Mesendoderm (in vitro differentiated cells): ENCODE data around the gene GRM8.

Experiments used
- DNase-seq: peaks from one replicate; pipeline ENCODE4 v3.0.0; 2013
- H2AK5ac ChIP-seq: 2 replicates; pipeline ENCODE4 v1.6.1; 2013; ENCODE audit warnings: low read length, inconsistent platforms
- H2BK120ac ChIP-seq: 2 replicates; pipeline ENCODE4 v1.6.1; 2013; ENCODE audit warnings: low read depth, mild to moderate bottlenecking, low read length, moderate library complexity, mixed read lengths
- H2BK15ac ChIP-seq: replicated peaks from 2 replicates; pipeline ENCODE4 v1.6.1; 2013; ENCODE audit warnings: low read depth, mild to moderate bottlenecking, moderate library complexity
- H2BK5ac ChIP-seq: 2 replicates; pipeline ENCODE4 v1.6.1; 2013; ENCODE audit warnings: low read length, inconsistent platforms
- H3K18ac ChIP-seq: 2 replicates; pipeline ENCODE4 v1.6.1; 2013; ENCODE audit warnings: mild to moderate bottlenecking, low read length, mixed read lengths
- H3K23ac ChIP-seq: one replicate; pipeline ENCODE4 v1.6.1; 2013; ENCODE audit warnings: low read length
- H3K27ac ChIP-seq: 2 replicates; pipeline ENCODE4 v1.5.1; 2013; ENCODE audit warnings: low read depth, mild to moderate bottlenecking, inconsistent platforms, low read length, moderate library complexity
- H3K27me3 ChIP-seq: 2 replicates; pipeline ENCODE4 v1.6.1; 2013; ENCODE audit warnings: low read length, control low read depth, mild to moderate bottlenecking, inconsistent platforms; ENCODE audit not compliant: insufficient read depth, poor library complexity
- H3K36me3 ChIP-seq: 2 replicates; pipeline ENCODE4 v1.6.1; 2013; ENCODE audit warnings: low read length, inconsistent platforms; ENCODE audit not compliant: control insufficient read depth, insufficient read depth
- H3K4ac ChIP-seq: one replicate; pipeline ENCODE4 v1.6.1; 2013; ENCODE audit warnings: low read depth, mild to moderate bottlenecking, low read length, moderate library complexity
- H3K4me1 ChIP-seq: 2 replicates; pipeline ENCODE4 v1.6.1; 2013; ENCODE audit warnings: low read depth, low read length, inconsistent platforms; ENCODE audit not compliant: control insufficient read depth
- H3K4me2 ChIP-seq: 2 replicates; pipeline ENCODE4 v1.6.1; 2013; ENCODE audit warnings: low read length
- H3K4me3 ChIP-seq: 2 replicates; pipeline ENCODE4 v1.5.1; 2013; ENCODE audit warnings: mild to moderate bottlenecking, low read length
- H3K56ac ChIP-seq: one replicate; pipeline ENCODE4 v1.6.1; 2013; ENCODE audit warnings: low read length
- H3K79me1 ChIP-seq: 2 replicates; pipeline ENCODE4 v1.6.1; 2013; ENCODE audit warnings: low read length, inconsistent platforms
- H3K79me2 ChIP-seq: 2 replicates; pipeline ENCODE4 v1.6.1; 2013; ENCODE audit warnings: mild to moderate bottlenecking, low read length; ENCODE audit not compliant: control insufficient read depth, insufficient read depth
- H3K9ac ChIP-seq: 2 replicates; pipeline ENCODE4 v1.6.1; 2013; ENCODE audit warnings: low read length, inconsistent platforms
- H4K5ac ChIP-seq: one replicate; pipeline ENCODE4 v1.6.1; 2013; ENCODE audit warnings: low read length
- H4K8ac ChIP-seq: one replicate; pipeline ENCODE4 v1.6.1; 2013; ENCODE audit warnings: low read depth, mild to moderate bottlenecking, control low read depth, low read length, moderate library complexity
- WGBS: extraction: QIAGEN DNeasy Blood & Tissue Kit; methylation state at CpG from one replicate; pipeline ENCODE4 v1.1.7; 2013; ENCODE audit warnings: low lambda C conversion rate, missing lambda C conversion rate; ENCODE audit not compliant: insufficient coverage; ENCODE audit errors: extremely low coverage; 5-methylcytosine and 5-hydroxymethylcytosine counted together

Gene GRM8

GRCh38 chr7:126768836-126769235 lies 483.9 kb downstream of the GRM8 start:
- no peak overlapping the region for H3K56ac ChIP-seq
- WGBS, result no CpG with 5 or more reads among the region's 5 CpGs
- no peak overlapping the region for H2BK15ac ChIP-seq
- no peaks in the 10 kb centered on the region for H3K36me3 ChIP-seq
- no peak overlapping the region for H3K27ac ChIP-seq
- no peak overlapping the region for H3K18ac ChIP-seq
- no peak overlapping the region for H3K4ac ChIP-seq
- H3K4me1 ChIP-seq, result no peaks in the 10 kb centered on the region
- no peak overlapping the region for H2BK5ac ChIP-seq
- no peaks in the 10 kb centered on the region for H3K79me1 ChIP-seq
- no peak overlapping the region for H4K5ac ChIP-seq
- H3K27me3 ChIP-seq, result no peaks in the 10 kb centered on the region
- H3K4me2 ChIP-seq, result no peak overlapping the region
- no peak for DNase-seq
- H3K79me2 ChIP-seq, result no peaks in the 10 kb centered on the region
- no peak overlapping the region for H2BK120ac ChIP-seq
- H3K23ac ChIP-seq, result no peak overlapping the region
- no peak overlapping the region for H3K9ac ChIP-seq
- H2AK5ac ChIP-seq, result no peak overlapping the region
- no peak overlapping the region for H3K4me3 ChIP-seq
- H4K8ac ChIP-seq, result no peak overlapping the region

- no peak overlapping the region for H3K4me2 ChIP-seq
- no peak overlapping the region for H3K18ac ChIP-seq
- no peak overlapping the region for H3K56ac ChIP-seq
- no peaks in the 10 kb centered on the region for H3K36me3 ChIP-seq
- no peak overlapping the region for H2BK5ac ChIP-seq
- H3K27me3 ChIP-seq, result no peaks in the 10 kb centered on the region
- no peak for DNase-seq
- WGBS, result no CpG with 5 or more reads among the region's 13 CpGs
- no peaks in the 10 kb centered on the region for H3K79me1 ChIP-seq
- no peak overlapping the region for H3K27ac ChIP-seq
- no peak overlapping the region for H3K4ac ChIP-seq
- H3K79me2 ChIP-seq, result no peaks in the 10 kb centered on the region
- H2AK5ac ChIP-seq, result no peak overlapping the region
- no peak overlapping the region for H3K23ac ChIP-seq
- no peak overlapping the region for H4K8ac ChIP-seq
- no peak overlapping the region for H2BK120ac ChIP-seq
- no peak overlapping the region for H3K4me3 ChIP-seq
- H3K9ac ChIP-seq, result no peak overlapping the region
- H2BK15ac ChIP-seq, result no peak overlapping the region
- H4K5ac ChIP-seq, result no peak overlapping the region
- H3K4me1 ChIP-seq, result no peaks in the 10 kb centered on the region
These were observed 491.7 kb downstream of the GRM8 start for GRCh38 chr7:126760914-126761577.

GRCh38 chr7:126755381-126755780 lies 497.4 kb downstream of the GRM8 start:
- Histone ChIP-seq H3K9ac (no peak overlapping the region), H3K27ac (no peak overlapping the region)
- WGBS, result no CpG with 5 or more reads among the region's 3 CpGs

GRCh38 chr7:126750207-126750911 lies 502.4 kb downstream of the GRM8 start:
- Histone ChIP-seq H2AK5ac (no peak overlapping the region), H4K8ac (no peak overlapping the region), H3K79me2 (no peaks in the 10 kb centered on the region), H3K4me2 (no peak overlapping the region), H3K4me3 (no peak overlapping the region), H3K4me1 (no peaks in the 10 kb centered on the region), H3K9ac (no peak overlapping the region), H3K79me1 (no peaks in the 10 kb centered on the region), H3K27ac (no peak overlapping the region), H3K27me3 (no peaks in the 10 kb centered on the region), H3K4ac (no peak overlapping the region), H3K23ac (no peak overlapping the region), H3K56ac (no peak overlapping the region), H2BK120ac (no peak overlapping the region), H4K5ac (no peak overlapping the region), H2BK5ac (no peak overlapping the region), H3K18ac (no peak overlapping the region), H2BK15ac (no peak overlapping the region), H3K36me3 (no peaks in the 10 kb centered on the region)
- no CpG with 5 or more reads among the region's 4 CpGs for WGBS
- no peak for DNase-seq

More at GRCh38 chr7:126755381-126755780, 497.4 kb downstream of the GRM8 start:
- no peak overlapping the region for H2AK5ac ChIP-seq
- H2BK120ac ChIP-seq, result no peak overlapping the region
- H3K79me1 ChIP-seq, result no peaks in the 10 kb centered on the region
- no peaks in the 10 kb centered on the region for H3K36me3 ChIP-seq
- H4K5ac ChIP-seq, result no peak overlapping the region
- no peaks in the 10 kb centered on the region for H3K27me3 ChIP-seq
- no peak overlapping the region for H3K4me2 ChIP-seq
- no peak overlapping the region for H3K18ac ChIP-seq
- H3K79me2 ChIP-seq, result no peaks in the 10 kb centered on the region
- no peak overlapping the region for H2BK5ac ChIP-seq
- H3K56ac ChIP-seq, result no peak overlapping the region
- H3K4ac ChIP-seq, result no peak overlapping the region
- DNase-seq, result no peak
- H4K8ac ChIP-seq, result no peak overlapping the region
- no peak overlapping the region for H3K4me3 ChIP-seq
- H2BK15ac ChIP-seq, result no peak overlapping the region
- no peaks in the 10 kb centered on the region for H3K4me1 ChIP-seq
- H3K23ac ChIP-seq, result no peak overlapping the region

GRCh38 chr7:126728967-126729366 lies 523.8 kb downstream of the GRM8 start:
- H3K9ac ChIP-seq, result no peak overlapping the region
- no peak overlapping the region for H4K8ac ChIP-seq
- H2AK5ac ChIP-seq, result no peak overlapping the region
- no peak overlapping the region for H2BK5ac ChIP-seq
- H2BK120ac ChIP-seq, result no peak overlapping the region
- no peaks in the 10 kb centered on the region for H3K36me3 ChIP-seq
- DNase-seq, result no peak
- no peak overlapping the region for H3K18ac ChIP-seq
- H3K4me3 ChIP-seq, result no peak overlapping the region
- WGBS, result no CpG with 5 or more reads among the region's 2 CpGs
- no peak overlapping the region for H3K4me2 ChIP-seq
- no peak overlapping the region for H3K56ac ChIP-seq
- no peak overlapping the region for H3K23ac ChIP-seq
- no peaks in the 10 kb centered on the region for H3K79me2 ChIP-seq
- no peak overlapping the region for H4K5ac ChIP-seq
- H3K27me3 ChIP-seq, result no peaks in the 10 kb centered on the region
- no peaks in the 10 kb centered on the region for H3K79me1 ChIP-seq
- H3K27ac ChIP-seq, result no peak overlapping the region
- no peak overlapping the region for H3K4ac ChIP-seq
- H2BK15ac ChIP-seq, result no peak overlapping the region
- no peaks in the 10 kb centered on the region for H3K4me1 ChIP-seq
